IPS-15b (cell line): ENCODE data around the gene TMEM108.

Experiments used
- H3K27me3 ChIP-seq: one replicate; pipeline ENCODE4 v1.6.1; 2013; ENCODE audit warnings: low read length; ENCODE audit not compliant: control insufficient read depth, insufficient read depth
- H3K36me3 ChIP-seq: one replicate; pipeline ENCODE4 v1.6.1; 2013; ENCODE audit warnings: low read length; ENCODE audit not compliant: control insufficient read depth, insufficient read depth
- H3K4me1 ChIP-seq: one replicate; pipeline ENCODE4 v1.6.1; 2013; ENCODE audit warnings: mild to moderate bottlenecking, low read length; ENCODE audit not compliant: control insufficient read depth, insufficient read depth
- H3K4me3 ChIP-seq: one replicate; pipeline ENCODE4 v1.5.1; 2013; ENCODE audit warnings: low read depth, low read length
- H3K9ac ChIP-seq: one replicate; pipeline ENCODE4 v1.6.1; 2013; ENCODE audit warnings: low read depth, mild to moderate bottlenecking, low read length
- H3K9me3 ChIP-seq: one replicate; pipeline ENCODE4 v1.6.1; 2013; ENCODE audit warnings: mild to moderate bottlenecking, low read length; ENCODE audit not compliant: control insufficient read depth, insufficient read depth

TMEM108 gene

GRCh38 chr3:133210656-133211055, 172.5 kb downstream of the TMEM108 start:
- no peaks in the 10 kb centered on the region for H3K9me3 ChIP-seq
- H3K4me3 ChIP-seq, result no peak overlapping the region
- H3K9ac ChIP-seq, result no peak overlapping the region
- no peaks in the 10 kb centered on the region for H3K27me3 ChIP-seq
- H3K36me3 ChIP-seq, result no peaks in the 10 kb centered on the region
- H3K4me1 ChIP-seq, result peaks cover 36% of the 10 kb centered on the region

GRCh38 chr3:133211449-133211848, 173.3 kb downstream of the TMEM108 start:
- Histone ChIP-seq H3K27me3 (no peaks in the 10 kb centered on the region), H3K4me3 (no peak overlapping the region), H3K36me3 (no peaks in the 10 kb centered on the region), H3K9me3 (no peaks in the 10 kb centered on the region), H3K4me1 (peaks cover 36% of the 10 kb centered on the region), H3K9ac (no peak overlapping the region)

- no peaks in the 10 kb centered on the region for H3K36me3 ChIP-seq
- H3K4me3 ChIP-seq, result no peak overlapping the region
- H3K27me3 ChIP-seq, result no peaks in the 10 kb centered on the region
- H3K9ac ChIP-seq, result peak overlapping the region; percentile 56
- peaks cover 36% of the 10 kb centered on the region for H3K4me1 ChIP-seq
- no peaks in the 10 kb centered on the region for H3K9me3 ChIP-seq
Measured at GRCh38 chr3:133211856-133212255, 173.7 kb downstream of the TMEM108 start.

- Histone ChIP-seq H3K4me3 (no peak overlapping the region), H3K36me3 (no peaks in the 10 kb centered on the region), H3K9ac (no peak overlapping the region), H3K27me3 (no peaks in the 10 kb centered on the region), H3K4me1 (peaks cover 33% of the 10 kb centered on the region), H3K9me3 (no peaks in the 10 kb centered on the region)
Measured at GRCh38 chr3:133213937-133214336, 175.7 kb downstream of the TMEM108 start.

GRCh38 chr3:133227813-133228212, 189.6 kb downstream of the TMEM108 start:
- no peaks in the 10 kb centered on the region for H3K36me3 ChIP-seq
- no peaks in the 10 kb centered on the region for H3K27me3 ChIP-seq
- H3K4me1 ChIP-seq, result no peaks in the 10 kb centered on the region
- no peak overlapping the region for H3K4me3 ChIP-seq
- no peaks in the 10 kb centered on the region for H3K9me3 ChIP-seq
- H3K9ac ChIP-seq, result no peak overlapping the region

GRCh38 chr3:133230195-133230594, 192.0 kb downstream of the TMEM108 start:
- no peak overlapping the region for H3K4me3 ChIP-seq
- no peaks in the 10 kb centered on the region for H3K27me3 ChIP-seq
- H3K36me3 ChIP-seq, result no peaks in the 10 kb centered on the region
- H3K9me3 ChIP-seq, result no peaks in the 10 kb centered on the region
- no peaks in the 10 kb centered on the region for H3K4me1 ChIP-seq
- H3K9ac ChIP-seq, result no peak overlapping the region

GRCh38 chr3:133236901-133237300, 198.7 kb downstream of the TMEM108 start:
- Histone ChIP-seq H3K9ac (no peak overlapping the region), H3K9me3 (no peaks in the 10 kb centered on the region), H3K4me3 (no peak overlapping the region), H3K4me1 (no peaks in the 10 kb centered on the region), H3K27me3 (no peaks in the 10 kb centered on the region), H3K36me3 (no peaks in the 10 kb centered on the region)

GRCh38 chr3:133237380-133237779, 199.2 kb downstream of the TMEM108 start:
- Histone ChIP-seq H3K27me3 (no peaks in the 10 kb centered on the region), H3K9me3 (no peaks in the 10 kb centered on the region), H3K4me3 (no peak overlapping the region), H3K4me1 (no peaks in the 10 kb centered on the region), H3K36me3 (no peaks in the 10 kb centered on the region), H3K9ac (no peak overlapping the region)

- Histone ChIP-seq H3K9ac (no peak overlapping the region), H3K36me3 (no peaks in the 10 kb centered on the region), H3K27me3 (no peaks in the 10 kb centered on the region), H3K4me1 (no peaks in the 10 kb centered on the region), H3K4me3 (no peak overlapping the region), H3K9me3 (no peaks in the 10 kb centered on the region)
Measured at GRCh38 chr3:133238015-133238414, 199.8 kb downstream of the TMEM108 start.

GRCh38 chr3:133246119-133246518, 207.9 kb downstream of the TMEM108 start:
- H3K36me3 ChIP-seq, result no peaks in the 10 kb centered on the region
- H3K4me3 ChIP-seq, result no peak overlapping the region
- no peaks in the 10 kb centered on the region for H3K27me3 ChIP-seq
- no peaks in the 10 kb centered on the region for H3K4me1 ChIP-seq
- H3K9me3 ChIP-seq, result no peaks in the 10 kb centered on the region
- H3K9ac ChIP-seq, result no peak overlapping the region

GRCh38 chr3:133246773-133247172, 208.6 kb downstream of the TMEM108 start:
- Histone ChIP-seq H3K9me3 (no peaks in the 10 kb centered on the region), H3K36me3 (no peaks in the 10 kb centered on the region), H3K4me1 (no peaks in the 10 kb centered on the region), H3K27me3 (no peaks in the 10 kb centered on the region), H3K9ac (no peak overlapping the region), H3K4me3 (no peak overlapping the region)

GRCh38 chr3:133248389-133248788, 210.2 kb downstream of the TMEM108 start:
- no peaks in the 10 kb centered on the region for H3K36me3 ChIP-seq
- H3K9me3 ChIP-seq, result no peaks in the 10 kb centered on the region
- no peak overlapping the region for H3K9ac ChIP-seq
- H3K27me3 ChIP-seq, result no peaks in the 10 kb centered on the region
- H3K4me1 ChIP-seq, result no peaks in the 10 kb centered on the region
- no peak overlapping the region for H3K4me3 ChIP-seq

- Histone ChIP-seq H3K4me1 (no peaks in the 10 kb centered on the region), H3K4me3 (no peak overlapping the region), H3K36me3 (no peaks in the 10 kb centered on the region), H3K9me3 (no peaks in the 10 kb centered on the region), H3K9ac (no peak overlapping the region), H3K27me3 (no peaks in the 10 kb centered on the region)
Measured at GRCh38 chr3:133249490-133249889, 211.3 kb downstream of the TMEM108 start.
